IPS-18c (cell line): Measurements from ENCODE around the gene FBXL20.
"Not testable (repeated sequence)": the region's sequence is repeated elsewhere in the genome, so short reads cannot be mapped to it uniquely, and the experiment has no call there.

Experiments used
- H3K4me3 ChIP-seq: 2 replicates; pipeline ENCODE4 v1.7.0; 2013; ENCODE audit warnings: low read depth, mild to moderate bottlenecking, low read length, moderate library complexity; ENCODE audit not compliant: insufficient read depth
- H3K9me3 ChIP-seq: one replicate; pipeline ENCODE4 v1.6.1; 2013; ENCODE audit warnings: mild to moderate bottlenecking, low read length, moderate library complexity; ENCODE audit not compliant: control insufficient read depth, insufficient read depth

The FBXL20 gene

GRCh38 chr17:39351508-39351907, 49.9 kb downstream of the FBXL20 start:
- Histone ChIP-seq H3K9me3 (no peaks in the 10 kb centered on the region), H3K4me3 (no peak overlapping the region)

DNA sequence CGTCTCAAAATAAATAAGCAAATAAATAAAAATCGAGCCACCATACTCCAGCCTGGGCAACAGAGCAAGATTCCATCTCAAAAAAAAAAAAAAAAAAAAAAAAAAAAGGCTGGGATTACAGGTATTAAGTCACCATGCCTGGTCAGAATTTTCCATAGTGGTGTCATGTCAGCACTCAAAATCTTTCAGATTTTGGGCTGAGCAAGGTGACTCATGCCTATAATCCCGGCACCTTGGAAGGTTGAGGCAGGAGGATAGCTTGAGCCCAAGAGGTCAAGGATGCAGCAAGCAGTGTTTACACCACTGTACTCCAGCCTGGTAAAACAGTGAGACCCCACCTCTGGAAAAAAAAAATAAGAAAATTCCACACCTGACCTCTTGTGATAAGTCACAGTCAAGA, 52.2 kb downstream of the FBXL20 start:
- H3K4me3 ChIP-seq: no peak overlapping the region
- H3K9me3 ChIP-seq: no peaks in the 10 kb centered on the region

DNA sequence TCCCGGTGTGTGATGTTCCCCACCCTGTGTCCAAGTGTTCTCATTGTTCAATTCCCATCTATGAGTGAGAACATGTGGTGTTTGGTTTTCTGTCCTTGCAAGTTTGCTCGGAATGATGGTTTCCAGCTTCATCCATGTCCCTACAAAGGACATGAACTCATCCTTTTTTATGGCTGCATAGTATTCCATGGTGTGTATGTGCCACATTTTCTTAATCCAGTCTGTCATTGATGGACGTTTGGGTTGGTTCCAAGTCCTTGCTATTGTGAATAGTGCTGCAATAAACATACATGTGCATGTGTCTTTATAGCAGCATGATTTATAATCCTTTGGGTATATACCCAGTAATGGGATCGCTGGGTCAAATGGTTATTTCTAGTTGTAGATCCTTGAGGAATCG, 54.6 kb downstream of the FBXL20 start:
- H3K4me3 ChIP-seq: not testable (repeated sequence)

GRCh38 chr17:39341541-39341940, 59.9 kb downstream of the FBXL20 start:
- no peak overlapping the region for H3K4me3 ChIP-seq
- peaks cover 2% of the 10 kb centered on the region for H3K9me3 ChIP-seq

More for the DNA sequence above, 54.6 kb downstream of the FBXL20 start:
- H3K9me3 ChIP-seq: not testable (repeated sequence)

DNA sequence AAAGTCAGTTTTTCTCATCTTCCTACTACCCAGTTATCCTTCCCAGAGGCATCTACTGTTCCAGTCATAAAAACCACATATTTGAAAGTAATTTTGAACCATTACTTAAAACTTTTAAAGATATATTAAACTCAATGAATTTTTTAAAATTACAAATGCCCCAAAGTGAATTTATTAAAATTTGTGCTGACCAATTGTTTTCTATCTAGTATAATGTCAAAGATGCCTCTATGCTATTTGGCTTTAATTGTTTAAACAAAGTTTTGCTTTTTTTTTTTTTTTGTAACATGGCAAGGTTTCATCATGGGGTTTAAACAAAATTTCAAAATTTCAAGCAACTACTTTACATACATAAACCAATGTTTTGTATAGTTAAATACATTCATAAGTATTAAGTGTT, 60.7 kb downstream of the FBXL20 start:
- H3K4me3 ChIP-seq: no peak overlapping the region
- peaks cover 2% of the 10 kb centered on the region for H3K9me3 ChIP-seq

DNA sequence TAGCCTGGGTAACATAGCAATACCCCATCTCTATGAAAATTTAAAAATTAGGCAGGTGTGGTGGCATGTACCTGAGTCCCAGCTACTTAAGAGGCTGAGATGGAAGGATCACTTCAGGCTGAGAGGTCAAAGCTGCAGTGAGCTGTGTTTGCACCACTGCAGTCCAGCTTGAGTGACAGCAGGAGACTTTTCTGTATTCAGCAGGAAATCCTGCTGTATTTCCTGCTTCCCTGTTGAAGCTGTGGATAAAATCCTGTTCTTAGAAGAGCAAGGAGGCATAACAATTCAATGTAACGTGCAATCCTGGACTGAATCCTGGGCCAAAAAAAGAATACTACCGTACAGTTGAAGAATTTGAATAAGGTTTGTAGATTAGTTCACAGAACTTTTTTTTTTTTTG, 62.2 kb downstream of the FBXL20 start:
- H3K9me3 ChIP-seq: peaks cover 2% of the 10 kb centered on the region
- H3K4me3 ChIP-seq: no peak overlapping the region

- H3K4me3 ChIP-seq, H3K9me3 ChIP-seq: not testable (repeated sequence)
Measured at GRCh38 chr17:39337649-39338048, 63.8 kb downstream of the FBXL20 start.

GRCh38 chr17:39335704-39336223, 65.7 kb downstream of the FBXL20 start:
- H3K9me3 ChIP-seq: peaks cover 2% of the 10 kb centered on the region
- H3K4me3 ChIP-seq: no peak overlapping the region

DNA sequence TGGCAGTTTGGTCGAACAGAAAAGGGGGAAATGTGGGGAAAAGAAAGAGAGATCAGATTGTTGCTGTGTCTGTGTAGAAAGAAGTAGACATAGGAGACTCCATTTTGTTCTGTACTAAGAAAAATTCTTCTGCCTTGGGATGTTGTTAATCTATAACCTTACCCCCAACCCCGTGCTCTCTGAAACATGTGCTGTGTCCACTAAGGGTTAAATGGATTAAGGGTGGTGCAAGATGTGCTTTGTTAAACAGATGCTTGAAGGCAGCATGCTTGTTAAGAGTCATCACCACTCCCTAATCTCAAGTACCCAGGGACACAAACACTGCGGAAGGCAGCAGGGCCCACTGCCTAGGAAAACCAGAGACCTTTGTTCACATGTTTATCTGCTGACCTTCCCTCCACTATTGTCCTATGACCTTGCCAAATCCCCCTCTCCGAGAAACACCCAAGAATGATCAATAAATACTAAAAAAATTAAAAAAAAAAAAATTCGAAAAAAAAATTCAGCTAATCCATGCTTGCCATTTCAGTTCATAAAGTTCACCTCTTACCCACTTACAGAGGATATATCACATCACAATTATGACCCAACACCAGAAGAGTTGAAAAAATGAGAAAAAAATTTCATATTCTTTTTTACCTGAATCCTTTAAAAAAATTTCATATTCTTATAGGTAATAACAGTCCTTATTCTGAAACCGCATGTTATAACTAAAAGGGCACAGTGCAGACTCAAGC, 67.2 kb downstream of the FBXL20 start:
- not testable (repeated sequence) for H3K9me3 ChIP-seq, H3K4me3 ChIP-seq

- Histone ChIP-seq H3K4me3 (no peak overlapping the region), H3K9me3 (peaks cover 2% of the 10 kb centered on the region)
Measured at GRCh38 chr17:39332092-39332491, 69.3 kb downstream of the FBXL20 start.

DNA sequence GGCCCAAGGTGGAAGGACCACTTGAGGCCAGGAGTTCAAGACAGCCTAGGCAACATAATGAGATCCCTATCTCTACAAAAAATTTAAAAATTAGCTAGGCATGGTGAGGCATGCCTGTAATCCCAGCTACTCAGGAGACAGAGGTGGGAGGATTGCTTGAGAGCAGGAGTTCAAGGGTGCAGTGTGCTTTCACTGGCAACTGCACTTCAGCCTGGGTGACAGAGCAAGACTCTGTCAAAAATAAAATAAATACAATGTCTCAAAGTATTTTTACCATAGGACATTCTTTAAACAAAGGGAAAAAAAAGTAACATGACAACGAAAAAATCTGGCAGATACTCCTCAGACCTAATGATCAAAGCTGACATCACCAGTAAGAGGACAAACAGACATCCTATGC, 72.6 kb downstream of the FBXL20 start:
- H3K4me3 ChIP-seq: no peak overlapping the region

DNA sequence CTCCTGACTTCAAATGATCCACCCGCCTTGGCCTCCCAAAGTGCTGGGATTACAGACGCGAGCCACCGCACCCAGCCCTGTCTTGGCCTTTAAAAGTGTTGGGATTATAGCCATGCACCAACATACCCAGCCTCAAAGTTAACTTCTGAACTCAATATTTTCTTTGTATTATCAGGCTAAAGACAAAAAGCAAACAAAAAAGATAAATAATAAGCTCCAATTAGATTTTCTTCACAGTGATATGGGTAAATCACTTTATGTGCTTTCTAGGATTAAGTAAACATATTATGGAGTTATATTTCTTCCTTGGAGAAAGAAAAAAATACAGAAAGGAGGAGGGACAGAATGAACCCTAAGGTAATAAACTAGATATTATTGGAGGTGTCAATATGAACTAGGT, 74.3 kb downstream of the FBXL20 start:
- no peak overlapping the region for H3K4me3 ChIP-seq
- no peaks in the 10 kb centered on the region for H3K9me3 ChIP-seq

More for the DNA sequence above, 72.6 kb downstream of the FBXL20 start:
- no peaks in the 10 kb centered on the region for H3K9me3 ChIP-seq

GRCh38 chr17:39325528-39326240, 75.7 kb downstream of the FBXL20 start:
- Histone ChIP-seq H3K9me3 (no peaks in the 10 kb centered on the region), H3K4me3 (no peak overlapping the region)

GRCh38 chr17:39318636-39319035, 82.8 kb downstream of the FBXL20 start:
- no peaks in the 10 kb centered on the region for H3K9me3 ChIP-seq
- H3K4me3 ChIP-seq: no peak overlapping the region

DNA sequence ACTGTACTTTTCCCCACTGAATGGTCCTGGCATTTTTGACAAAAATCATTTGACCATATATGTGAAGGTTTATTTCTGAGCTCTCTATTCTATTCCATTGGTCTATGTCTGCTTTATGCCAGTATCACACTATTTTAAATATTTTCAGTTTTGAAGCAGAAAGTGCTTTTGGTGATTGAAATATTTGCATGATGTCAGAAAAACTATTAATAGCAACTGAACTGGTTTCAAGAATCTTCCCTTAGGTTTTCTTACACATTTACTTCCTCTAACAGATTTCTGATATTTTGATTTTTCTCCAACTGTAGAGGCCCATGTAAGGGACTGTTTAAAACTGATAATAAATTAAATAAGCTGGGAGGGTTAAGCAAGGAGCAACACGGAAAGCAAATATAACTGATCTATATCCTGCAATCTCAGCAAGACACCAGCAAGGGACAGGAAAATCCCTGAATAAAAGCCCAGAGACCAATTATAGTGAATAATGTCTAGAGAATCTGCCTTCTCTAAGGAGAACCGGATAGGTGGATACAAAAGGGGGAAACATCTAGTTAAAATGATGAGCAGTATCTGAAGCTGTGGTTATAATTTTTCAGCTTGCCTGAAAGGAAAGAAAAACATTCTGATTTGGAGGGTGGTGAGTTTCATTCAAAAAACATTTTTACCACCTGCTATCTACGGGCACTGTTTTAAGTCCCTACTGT, 94.8 kb downstream of the FBXL20 start:
- H3K9me3 ChIP-seq: no peaks in the 10 kb centered on the region
- no peak overlapping the region for H3K4me3 ChIP-seq

- Histone ChIP-seq H3K9me3 (no peaks in the 10 kb centered on the region), H3K4me3 (no peak overlapping the region)
Measured at GRCh38 chr17:39305978-39306377, 95.4 kb downstream of the FBXL20 start.

- no peak overlapping the region for H3K4me3 ChIP-seq
- H3K9me3 ChIP-seq: no peaks in the 10 kb centered on the region
Measured at GRCh38 chr17:39304188-39304587, 97.2 kb downstream of the FBXL20 start.

GRCh38 chr17:39294060-39294459, 107.4 kb downstream of the FBXL20 start:
- Histone ChIP-seq H3K9me3 (no peaks in the 10 kb centered on the region), H3K4me3 (no peak overlapping the region)
